PC-9 (cell line): ENCODE data around the gene TOMM34. TPM values are rescaled to one million over a fixed set of nuclear protein-coding genes. Genes with fewer than 3 reads are reported as not detected.

Source experiments
- BruUV-seq: library from RNA; stranded (reverse); fragments of 400-500 nt; replicated peaks from 2 replicates; lab custom pipeline; 2021; lab: Mats Ljungman, UMichigan
- CTCF ChIA-PET: fragments of 300-600 bp; sonication (Branson Sonifier 250); formaldehyde crosslinking; loops from one replicate; lab custom pipeline; 2022; ENCODE audit warnings: antibody characterized with exemption; lab: Charles Lee
- POLR2A ChIA-PET: fragments of 300-600 bp; sonication (Branson Sonifier 250); formaldehyde crosslinking; loops from one replicate; lab custom pipeline; 2022; ENCODE audit warnings: antibody characterized with exemption; ENCODE audit not compliant: unreplicated experiment; lab: Charles Lee
- DNase-seq, 2 experiments: peaks; one replicate each; pipeline versions ENCODE4 v3.0.0 to v3.0.0-alpha.2; 2015 to 2022; ENCODE audit warnings: mixed read lengths in 1 of 2
- H2AFZ ChIP-seq: fragments of 200-600 bp; sonication (generic); 2 replicates; pipeline ENCODE4 v1.8.1; 2017; ENCODE audit warnings: antibody characterized with exemption
- H3F3A ChIP-seq: fragments of 200-600 bp; sonication (generic); 2 replicates; pipeline ENCODE4 v1.8.1; 2017; ENCODE audit warnings: antibody characterized with exemption, mild to moderate bottlenecking, low read depth; ENCODE audit not compliant: insufficient read depth
- H3K27ac ChIP-seq: fragments of 200-600 bp; sonication (generic); 2 replicates; pipeline ENCODE4 v1.6.1; 2016; ENCODE audit warnings: mixed run types
- H3K27me3 ChIP-seq: fragments of 200-600 bp; sonication (generic); 2 replicates; pipeline ENCODE4 v1.6.1; 2016; ENCODE audit warnings: low read depth, mixed run types; ENCODE audit not compliant: insufficient read depth
- H3K36me3 ChIP-seq: fragments of 200-600 bp; sonication (generic); 2 replicates; pipeline ENCODE4 v1.6.1; 2016; ENCODE audit warnings: low read depth, mixed run types
- H3K4me1 ChIP-seq: fragments of 200-600 bp; sonication (generic); replicated peaks from 2 replicates; pipeline ENCODE4 v1.6.1; 2016; ENCODE audit warnings: mixed run types; ENCODE audit not compliant: insufficient read depth
- H3K4me2 ChIP-seq: fragments of 200-600 bp; sonication (generic); 2 replicates; pipeline ENCODE4 v1.6.1; 2017; ENCODE audit warnings: mixed run types
- H3K4me3 ChIP-seq: fragments of 200-600 bp; sonication (generic); 2 replicates; pipeline ENCODE4 v1.6.1; 2016; ENCODE audit warnings: mixed run types
- H3K79me2 ChIP-seq: fragments of 200-600 bp; sonication (generic); 2 replicates; pipeline ENCODE4 v1.6.1; 2017; ENCODE audit warnings: low read depth, mixed run types
- H3K9me2 ChIP-seq: fragments of 200-600 bp; sonication (generic); 2 replicates; pipeline ENCODE4 v1.8.1; 2017; ENCODE audit warnings: mild to moderate bottlenecking; ENCODE audit not compliant: insufficient read depth
- H3K9me3 ChIP-seq: fragments of 200-600 bp; sonication (generic); 2 replicates; pipeline ENCODE4 v1.8.1; 2016; ENCODE audit warnings: low read depth; ENCODE audit not compliant: insufficient read depth
- H4K20me1 ChIP-seq: fragments of 200-600 bp; sonication (generic); 2 replicates; pipeline ENCODE4 v1.8.1; 2017; ENCODE audit not compliant: insufficient read depth
- EZH2 ChIP-seq: fragments of 200-600 bp; sonication (generic); IDR thresholded peaks from 2 replicates; pipeline ENCODE4 v1.8.0; 2017; ENCODE audit warnings: antibody characterized with exemption, low read depth
- intact Hi-C: fragments of 100-400 bp; cut with micrococcal nuclease; formaldehyde crosslinking; loops from one replicate; pipeline ENCODE4 v1.10.0; 2022; ENCODE audit not compliant: unreplicated experiment
- total RNA-seq: library from RNA; stranded (reverse); gene quantifications from 2 replicates; pipeline ENCODE4 v1.2.3, GENCODE V29; 2021
- TF ChIP-seq, protein P1 (sequence below): fragments of 200-600 bp; sonication (generic); conservative IDR thresholded peaks from 2 replicates; pipeline ENCODE4 v1.6.1; 2017; ENCODE audit warnings: mixed run types, antibody characterized with exemption, mild to moderate bottlenecking, moderate library complexity

TOMM34 gene
- total RNA-seq, 1 experiment from 2014 or later = 71.1 TPM

DNA sequence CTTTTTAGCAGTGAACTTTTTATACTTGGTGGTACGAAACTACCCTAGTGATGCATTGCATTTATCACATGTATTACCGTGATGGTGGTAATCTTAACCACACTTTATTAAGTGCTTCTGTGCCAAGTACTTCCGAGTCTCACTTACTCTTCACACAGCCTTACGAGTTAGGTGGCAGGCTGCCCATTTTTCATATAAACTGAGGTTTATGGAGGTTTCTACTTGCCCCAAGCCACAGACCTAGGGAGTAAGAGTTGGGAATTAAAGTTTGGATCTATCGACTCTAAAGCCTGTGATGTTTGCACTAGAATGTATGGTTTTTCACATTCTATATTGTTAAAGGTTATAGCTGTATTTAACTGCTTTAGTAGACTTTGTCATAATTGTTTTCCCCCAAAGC, 55.8 kb downstream of the TOMM34 start:
- POLR2A ChIA-PET = interaction anchor here (0.7 kb wide), 1 partner anchor 176 kb away, joined by 3 read pairs; no protein-coding TSS in a partner anchor
- no peak overlapping the region for H3K4me3 ChIP-seq
- no peaks in the 10 kb centered on the region for H3K9me3 ChIP-seq
- H3F3A ChIP-seq = peaks cover 62% of the 10 kb centered on the region
- peaks cover 59% of the 10 kb centered on the region for H4K20me1 ChIP-seq
- DNase-seq = no peak
- H3K4me1 ChIP-seq = no peaks in the 10 kb centered on the region
- CTCF ChIA-PET = no interaction called here
- intact Hi-C loops = no loop called here
- no peak overlapping the region for H2AFZ ChIP-seq
- no peaks in the 10 kb centered on the region for H3K27me3 ChIP-seq
- peaks cover 33% of the 10 kb centered on the region for H3K79me2 ChIP-seq
- H3K9me2 ChIP-seq = no peaks in the 10 kb centered on the region
- TF ChIP-seq, protein P1, sequence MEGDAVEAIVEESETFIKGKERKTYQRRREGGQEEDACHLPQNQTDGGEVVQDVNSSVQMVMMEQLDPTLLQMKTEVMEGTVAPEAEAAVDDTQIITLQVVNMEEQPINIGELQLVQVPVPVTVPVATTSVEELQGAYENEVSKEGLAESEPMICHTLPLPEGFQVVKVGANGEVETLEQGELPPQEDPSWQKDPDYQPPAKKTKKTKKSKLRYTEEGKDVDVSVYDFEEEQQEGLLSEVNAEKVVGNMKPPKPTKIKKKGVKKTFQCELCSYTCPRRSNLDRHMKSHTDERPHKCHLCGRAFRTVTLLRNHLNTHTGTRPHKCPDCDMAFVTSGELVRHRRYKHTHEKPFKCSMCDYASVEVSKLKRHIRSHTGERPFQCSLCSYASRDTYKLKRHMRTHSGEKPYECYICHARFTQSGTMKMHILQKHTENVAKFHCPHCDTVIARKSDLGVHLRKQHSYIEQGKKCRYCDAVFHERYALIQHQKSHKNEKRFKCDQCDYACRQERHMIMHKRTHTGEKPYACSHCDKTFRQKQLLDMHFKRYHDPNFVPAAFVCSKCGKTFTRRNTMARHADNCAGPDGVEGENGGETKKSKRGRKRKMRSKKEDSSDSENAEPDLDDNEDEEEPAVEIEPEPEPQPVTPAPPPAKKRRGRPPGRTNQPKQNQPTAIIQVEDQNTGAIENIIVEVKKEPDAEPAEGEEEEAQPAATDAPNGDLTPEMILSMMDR = no peak
- no peak for TF ChIP-seq EZH2
- H3K36me3 ChIP-seq = peaks cover 62% of the 10 kb centered on the region
- no TSS peak for BruUV-seq
- no peak overlapping the region for H3K27ac ChIP-seq
- no peak overlapping the region for H3K4me2 ChIP-seq

GRCh38 chr20:44901974-44902373, 58.2 kb downstream of the TOMM34 start:
- Histone ChIP-seq H3K4me3 (no peak overlapping the region), H3K4me1 (no peaks in the 10 kb centered on the region), H3F3A (peaks cover 38% of the 10 kb centered on the region; the same call in 1 of the 2 replicates), H3K27ac (no peak overlapping the region), H3K27me3 (no peaks in the 10 kb centered on the region), H3K79me2 (peaks cover 57% of the 10 kb centered on the region), H3K4me2 (no peak overlapping the region), H4K20me1 (peaks cover 73% of the 10 kb centered on the region), H3K9me3 (no peaks in the 10 kb centered on the region), H3K36me3 (peaks cover 62% of the 10 kb centered on the region), H3K9me2 (no peaks in the 10 kb centered on the region), H2AFZ (no peak overlapping the region)
- no peak for DNase-seq
- POLR2A ChIA-PET = no interaction called here
- no TSS peak for BruUV-seq
- intact Hi-C loops = no loop called here
- CTCF ChIA-PET = no interaction called here
- TF ChIP-seq, protein P1 = no peak
- no peak for TF ChIP-seq EZH2

GRCh38 chr20:44900231-44900854, 59.9 kb downstream of the TOMM34 start:
- H3K79me2 ChIP-seq = peaks cover 74% of the 10 kb centered on the region
- peaks cover 25% of the 10 kb centered on the region for H3F3A ChIP-seq
- peaks cover 51% of the 10 kb centered on the region for H3K36me3 ChIP-seq
- no peaks in the 10 kb centered on the region for H3K27me3 ChIP-seq
- no peak overlapping the region for H2AFZ ChIP-seq
- CTCF ChIA-PET = no interaction called here
- TF ChIP-seq, protein P1 = no peak
- TF ChIP-seq EZH2 = no peak
- intact Hi-C loops = no loop called here
- no peak overlapping the region for H3K4me2 ChIP-seq
- no peak overlapping the region for H3K4me3 ChIP-seq
- POLR2A ChIA-PET = no interaction called here
- no peak for DNase-seq
- no TSS peak for BruUV-seq
- H3K27ac ChIP-seq = no peak overlapping the region
- H3K9me2 ChIP-seq = no peaks in the 10 kb centered on the region
- H3K9me3 ChIP-seq = no peaks in the 10 kb centered on the region
- peaks cover 8% of the 10 kb centered on the region; the same call in 1 of the 2 replicates for H3K4me1 ChIP-seq
- peaks cover 86% of the 10 kb centered on the region for H4K20me1 ChIP-seq
